T-helper 22 cell (primary cell): Measurements from ENCODE around the gene FLNA.
"Not testable (repeated sequence)": the region's sequence is repeated elsewhere in the genome, so short reads cannot be mapped to it uniquely, and the experiment has no call there.

ENCODE experiments used
- DNase-seq: peaks from one replicate; pipeline ENCODE4 v3.0.0-alpha.2; 2020; ENCODE audit warnings: low read depth

The FLNA gene

DNA sequence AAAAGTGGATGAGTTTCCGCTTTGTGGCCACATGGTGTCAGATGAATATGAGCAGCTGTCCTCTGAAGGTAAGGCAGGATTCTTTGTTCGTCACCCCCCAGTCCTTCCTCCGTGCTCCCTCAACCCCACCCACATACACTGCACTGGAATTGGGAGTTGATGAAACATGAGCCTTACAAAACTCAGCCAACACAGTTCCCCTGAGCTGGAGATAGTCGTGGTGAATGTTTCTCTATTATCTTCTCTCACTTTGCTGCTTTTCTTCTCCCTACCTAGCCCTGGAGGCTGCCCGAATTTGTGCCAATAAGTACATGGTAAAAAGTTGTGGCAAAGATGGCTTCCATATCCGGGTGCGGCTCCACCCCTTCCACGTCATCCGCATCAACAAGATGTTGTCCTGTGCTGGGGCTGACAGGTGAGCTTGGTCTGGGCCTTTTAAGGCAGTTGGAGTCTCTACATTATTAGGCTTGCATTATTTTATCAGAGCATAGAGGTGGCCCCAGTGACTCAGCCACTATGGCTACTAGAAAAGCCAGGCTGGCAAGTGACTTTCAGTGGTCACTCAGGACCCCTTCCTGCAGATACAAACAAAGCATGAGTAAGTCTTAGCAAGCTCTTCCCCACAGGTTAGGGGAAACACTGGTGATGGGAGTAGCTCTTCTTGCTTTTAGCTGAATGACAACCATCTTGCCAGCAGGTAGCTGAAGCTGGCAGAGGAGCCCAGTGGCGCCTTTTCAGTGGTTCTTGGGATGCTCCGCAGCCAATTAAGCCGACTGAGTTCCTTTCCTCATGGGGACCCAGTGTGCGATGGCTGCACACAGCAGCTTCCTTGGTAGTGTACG is 25.3 kb upstream of the FLNA start:
- DNase-seq = no peak

DNA sequence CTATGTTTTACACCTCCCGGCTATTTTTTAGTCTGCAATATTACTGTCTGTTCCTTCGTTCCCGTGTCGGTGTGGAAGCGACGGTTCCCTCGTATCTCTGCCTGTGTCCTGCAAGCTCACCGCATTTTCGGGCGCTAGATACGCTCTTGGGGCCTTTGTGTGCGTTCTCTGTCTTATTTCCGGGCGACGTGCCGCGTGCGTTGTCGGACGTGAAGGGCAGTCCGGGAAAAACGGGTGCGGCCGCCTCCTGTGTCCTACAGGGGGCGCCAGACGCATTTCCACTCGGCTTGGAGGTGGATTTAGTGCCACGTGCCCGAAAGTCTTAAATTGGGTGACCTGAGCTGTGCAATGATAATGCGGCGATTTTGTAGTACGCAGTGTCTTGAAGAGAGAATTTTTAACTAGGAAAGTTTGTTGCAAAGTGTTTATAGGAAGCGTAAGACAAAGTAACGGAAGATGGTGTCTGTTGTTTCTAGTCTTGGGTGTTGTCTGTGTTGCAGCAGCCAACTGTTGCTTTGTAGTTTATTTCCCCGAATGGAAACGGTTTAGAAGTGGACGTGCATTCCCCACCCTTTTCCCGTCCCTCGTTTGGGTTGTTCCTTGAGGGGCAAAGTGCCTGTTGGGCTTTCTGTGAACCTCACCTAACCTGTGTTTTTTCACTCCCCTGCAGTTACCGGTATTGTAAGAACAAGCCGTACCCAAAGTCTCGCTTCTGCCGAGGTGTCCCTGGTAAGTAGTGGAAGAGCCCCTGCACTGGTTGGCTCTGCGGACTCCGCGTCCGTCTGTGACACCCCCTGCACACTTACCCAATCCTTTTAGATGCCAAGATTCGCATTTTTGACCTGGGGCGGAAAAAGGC is 24.5 kb upstream of the FLNA start:
- DNase-seq = peak; percentile 58

DNA sequence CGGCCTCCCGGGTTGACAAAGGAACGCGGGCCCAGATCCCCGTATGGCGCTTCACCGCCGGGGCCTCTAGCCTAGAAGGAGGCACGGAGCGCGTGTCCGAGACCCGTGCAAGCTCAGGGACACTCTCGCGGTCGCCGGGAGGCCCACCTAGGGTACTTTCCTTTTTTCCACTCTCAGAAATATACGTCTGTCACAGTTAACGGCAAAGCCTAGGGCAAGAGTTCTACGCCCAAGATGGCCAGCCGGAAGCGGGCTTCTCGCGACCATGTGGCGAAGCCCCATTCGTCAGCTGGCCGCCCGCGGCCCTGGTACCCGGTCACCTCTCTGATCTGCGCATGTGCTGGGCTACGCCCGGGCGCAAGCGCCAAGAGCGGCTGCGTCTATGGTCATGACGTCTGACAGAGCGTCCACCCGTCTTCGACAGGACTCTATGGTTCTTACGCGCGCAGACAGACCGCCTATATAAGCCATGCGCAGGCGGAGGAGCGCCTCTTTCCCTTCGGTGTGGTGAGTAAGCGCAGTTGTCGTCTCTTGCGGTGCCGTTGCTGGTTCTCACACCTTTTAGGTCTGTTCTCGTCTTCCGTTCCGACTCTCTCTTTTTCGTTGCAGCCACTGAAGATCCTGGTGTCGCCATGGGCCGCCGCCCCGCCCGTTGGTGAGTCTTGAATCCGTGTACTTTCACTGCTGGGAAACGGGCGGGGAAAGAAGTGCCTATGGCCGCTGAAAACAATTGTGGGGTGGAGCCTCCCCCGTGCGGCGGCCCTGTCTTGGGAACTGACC is 23.6 kb upstream of the FLNA start, which contains the start of gene RPL10:
Gene RPL10, plus strand, starts transcription at position 490 of the 780 bp plus-strand sequence. Its CDS starts 143 bp downstream, at position 633.
- DNase-seq = peak; percentile 82

DNA sequence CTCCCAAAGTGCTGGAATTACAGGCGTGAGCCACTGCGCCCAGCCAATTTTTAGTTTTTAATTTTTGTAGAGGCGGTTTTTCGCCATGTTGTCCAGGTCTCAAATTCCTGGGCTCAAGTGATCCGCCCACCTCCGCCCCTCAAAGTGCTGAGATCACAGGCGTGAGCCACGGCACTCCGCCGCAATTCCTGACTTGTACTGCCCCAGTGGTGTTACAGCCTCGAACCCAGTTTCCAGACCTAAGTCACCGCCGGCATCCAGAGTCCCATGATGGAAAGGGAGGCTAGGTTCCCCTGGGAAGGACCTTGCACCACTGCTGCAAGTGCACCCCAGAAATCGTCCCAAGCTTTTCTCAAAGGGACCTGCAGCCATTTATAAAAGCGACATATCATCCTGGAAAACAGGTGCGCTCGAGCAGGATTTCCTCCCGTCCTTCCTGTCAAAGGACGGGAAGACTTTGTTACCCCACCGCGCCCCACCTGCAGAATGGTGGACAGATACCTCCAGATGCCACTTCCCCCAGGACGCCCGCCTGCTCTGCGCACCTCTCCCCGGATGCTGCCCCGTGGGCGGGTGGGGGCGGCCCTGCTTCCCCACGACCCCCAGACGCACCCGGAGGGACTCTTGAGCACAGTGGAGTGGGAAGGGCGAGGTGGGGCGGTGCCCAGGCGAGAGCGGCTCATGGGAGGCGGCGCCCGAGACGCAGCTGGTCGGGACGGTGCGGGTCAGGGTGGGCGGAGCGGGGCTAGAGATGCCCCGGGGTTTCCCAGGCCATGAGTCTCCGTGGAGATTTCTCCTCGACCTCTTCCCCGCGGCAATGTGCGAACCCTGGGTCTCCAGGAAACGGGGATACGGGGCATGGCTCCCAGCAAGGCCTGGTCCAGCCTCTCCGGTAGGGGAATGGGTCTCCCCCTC is 22.8 kb upstream of the FLNA start:
- DNase-seq = peak; percentile 36

DNA sequence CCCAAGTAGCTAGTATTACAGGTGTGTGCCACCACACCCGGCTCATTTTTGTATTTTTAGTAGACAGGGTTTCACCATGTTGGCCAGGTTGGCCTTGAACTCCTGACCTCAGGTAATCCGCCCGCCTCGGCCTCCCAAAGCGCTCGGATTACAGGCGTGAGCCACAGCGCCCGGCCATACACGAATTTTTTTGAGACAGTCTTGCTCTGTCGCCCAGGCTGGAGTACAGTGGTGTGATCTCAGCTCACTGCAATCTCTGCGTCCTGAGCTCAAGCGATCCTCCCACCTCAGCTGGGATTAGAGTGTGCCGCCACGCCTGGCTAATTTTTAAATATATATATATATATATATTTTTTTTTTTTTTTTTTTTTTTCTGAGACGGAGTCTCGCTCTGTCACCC is 21.9 kb upstream of the FLNA start:
- DNase-seq = not testable (repeated sequence)

DNA sequence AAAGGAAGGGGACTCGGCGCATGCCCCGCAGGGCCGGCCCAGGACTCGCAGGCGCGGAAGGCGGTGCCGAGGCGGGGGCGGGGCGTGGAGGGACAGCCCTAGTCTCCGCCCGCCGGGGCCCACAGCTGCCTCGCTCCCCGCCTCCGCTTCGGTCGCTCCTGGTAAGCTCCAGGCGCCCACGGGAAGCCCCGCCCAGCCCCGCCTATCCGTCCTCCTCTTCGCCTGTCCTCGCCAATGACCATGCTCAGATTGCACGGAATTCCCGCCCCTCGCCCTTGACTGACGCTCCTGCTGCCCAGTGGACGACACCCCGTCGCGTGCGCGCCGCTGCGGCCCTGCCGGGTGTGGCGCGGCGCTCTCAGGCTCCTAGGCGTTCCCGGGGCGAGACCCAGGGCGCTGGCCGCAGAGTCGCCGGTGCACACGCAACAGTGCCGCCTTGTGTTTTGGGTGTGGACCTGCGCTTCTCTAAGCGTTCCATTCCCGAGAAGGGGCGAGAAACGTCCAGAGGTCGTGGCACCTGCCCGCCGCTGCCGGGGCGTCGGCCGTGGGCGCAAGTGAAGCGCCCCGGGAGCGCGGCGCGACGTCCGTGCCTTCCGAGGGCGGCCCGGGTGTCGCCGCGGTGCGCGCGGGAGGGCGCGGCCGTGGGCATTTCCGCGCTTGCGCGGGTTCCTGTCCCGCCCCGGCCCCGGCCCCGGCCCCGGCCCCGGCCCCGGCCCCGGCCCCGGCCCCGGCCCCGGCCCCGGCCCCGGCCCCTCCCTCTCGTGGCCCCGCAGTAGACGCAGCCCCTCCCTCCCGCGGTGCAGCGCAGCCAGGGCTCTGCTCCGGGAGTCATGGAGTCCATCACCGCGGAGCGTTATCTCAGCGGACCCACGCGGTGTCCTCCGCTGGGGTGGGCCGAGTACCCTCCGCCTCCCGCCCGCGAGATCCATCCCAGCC is 15.6 kb upstream of the FLNA start:
- not testable (repeated sequence) for DNase-seq

DNA sequence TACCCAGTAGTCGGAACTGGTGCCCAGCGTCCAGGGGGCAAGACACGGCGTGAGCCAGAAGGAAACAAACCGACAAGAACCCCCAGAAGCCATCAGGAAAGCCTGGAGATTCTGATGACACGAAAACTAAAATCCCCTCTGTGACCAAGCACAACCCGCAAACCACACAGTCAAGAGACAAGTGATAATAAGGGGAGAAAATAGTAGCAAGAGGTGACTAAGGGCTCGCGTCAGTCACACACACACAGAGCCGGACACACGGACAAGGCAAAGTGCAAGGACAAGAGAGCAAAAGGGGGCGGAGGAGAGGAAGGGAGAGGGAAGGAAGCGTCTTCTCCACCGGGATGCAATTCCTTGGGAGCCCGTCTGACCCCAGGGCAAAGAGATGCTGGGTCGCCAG is 14.2 kb upstream of the FLNA start:
- DNase-seq = not testable (repeated sequence)

DNA sequence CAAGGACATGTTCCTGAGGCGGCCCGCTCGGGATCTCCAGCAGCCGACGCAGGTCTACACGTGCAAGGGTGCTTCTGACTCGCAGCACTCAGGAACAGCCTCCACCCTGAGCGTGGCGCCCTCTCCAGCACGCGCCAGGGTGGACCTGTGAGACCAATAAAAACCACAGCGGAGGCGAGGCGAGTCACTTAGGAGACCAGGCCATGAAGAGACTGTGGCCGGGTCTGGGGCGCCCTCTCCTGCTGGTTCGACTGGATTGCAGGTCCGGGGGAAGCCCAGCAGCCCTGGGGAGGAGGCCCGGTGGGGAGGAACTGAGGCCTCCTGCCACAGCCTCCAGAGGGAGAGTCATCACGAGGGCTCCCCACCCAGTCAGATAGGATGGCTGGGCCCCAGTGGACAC is 13.7 kb upstream of the FLNA start:
- DNase-seq = not testable (repeated sequence)

DNA sequence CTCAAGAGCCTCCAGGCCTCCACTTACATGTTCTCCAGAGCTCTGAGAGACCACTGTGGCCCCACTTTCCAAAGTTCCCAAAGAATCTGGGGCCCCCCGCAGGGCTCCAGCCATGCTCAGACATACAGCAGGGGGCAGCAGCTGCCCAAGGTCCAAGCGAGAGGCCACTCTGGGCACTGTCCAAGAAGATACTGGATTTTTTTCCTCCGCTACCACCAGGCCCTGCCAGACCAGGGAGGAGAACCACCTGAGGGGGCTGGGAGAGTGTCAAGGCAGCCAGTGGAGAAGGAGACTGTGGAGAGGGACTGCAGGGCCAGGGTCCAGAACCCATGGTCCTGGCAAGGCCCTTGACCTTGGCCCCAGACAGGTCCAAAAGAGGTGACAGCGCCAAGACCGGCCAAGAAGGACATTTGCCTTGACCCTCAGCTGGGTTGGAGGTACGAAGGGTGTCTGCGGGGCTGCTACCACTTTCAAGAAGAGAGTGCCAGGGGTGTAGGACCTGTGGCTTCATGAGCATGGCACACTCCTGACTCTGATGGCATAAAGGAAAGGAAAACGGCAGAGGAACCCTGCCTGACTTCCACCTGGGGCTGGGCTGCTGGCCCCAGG is 10.0 kb upstream of the FLNA start:
- DNase-seq = no peak

DNA sequence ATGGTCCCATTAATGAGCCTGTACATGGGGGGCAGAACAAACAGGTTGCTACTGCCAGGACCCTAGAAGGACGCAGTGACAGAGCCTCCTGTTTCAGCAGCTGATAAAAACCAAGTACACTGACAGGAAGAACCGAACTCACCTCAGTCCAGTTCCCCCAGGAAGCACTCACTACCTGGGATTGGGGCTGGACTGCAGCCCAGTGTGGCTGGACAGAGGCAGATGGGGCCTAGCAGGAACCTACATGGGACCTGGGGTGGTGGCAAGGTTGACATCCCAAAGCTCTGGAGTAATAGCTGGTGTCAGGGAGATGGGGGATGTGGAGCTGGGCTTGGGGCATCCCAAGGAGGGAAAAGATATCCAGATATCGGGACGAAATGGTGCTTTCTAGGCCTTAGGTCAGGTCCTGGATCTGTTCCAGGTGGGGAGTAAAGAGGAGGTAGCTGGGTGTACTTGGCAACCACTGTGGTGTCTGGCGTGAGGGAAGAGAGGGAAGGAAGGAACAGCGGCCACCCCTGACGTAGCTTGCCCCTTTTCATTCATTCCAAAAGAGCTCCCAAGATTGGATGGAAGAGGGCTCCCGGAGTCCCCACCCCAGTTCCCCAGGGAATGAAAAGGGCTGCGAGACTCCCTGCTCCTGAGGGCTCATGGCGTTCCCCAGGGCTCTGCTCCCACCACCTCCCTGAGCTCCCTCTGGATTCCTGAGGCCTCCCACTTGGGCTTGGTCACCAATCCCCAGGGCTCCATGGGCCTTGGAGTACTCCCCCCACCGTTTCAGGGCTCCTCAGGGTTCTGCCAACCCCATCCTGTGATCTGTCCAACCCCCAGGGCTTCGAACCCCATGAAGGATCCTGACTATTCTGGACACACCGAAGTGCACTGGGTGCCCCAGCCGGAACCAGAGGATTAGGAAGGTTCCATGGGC is 9.2 kb upstream of the FLNA start:
- no peak for DNase-seq

DNA sequence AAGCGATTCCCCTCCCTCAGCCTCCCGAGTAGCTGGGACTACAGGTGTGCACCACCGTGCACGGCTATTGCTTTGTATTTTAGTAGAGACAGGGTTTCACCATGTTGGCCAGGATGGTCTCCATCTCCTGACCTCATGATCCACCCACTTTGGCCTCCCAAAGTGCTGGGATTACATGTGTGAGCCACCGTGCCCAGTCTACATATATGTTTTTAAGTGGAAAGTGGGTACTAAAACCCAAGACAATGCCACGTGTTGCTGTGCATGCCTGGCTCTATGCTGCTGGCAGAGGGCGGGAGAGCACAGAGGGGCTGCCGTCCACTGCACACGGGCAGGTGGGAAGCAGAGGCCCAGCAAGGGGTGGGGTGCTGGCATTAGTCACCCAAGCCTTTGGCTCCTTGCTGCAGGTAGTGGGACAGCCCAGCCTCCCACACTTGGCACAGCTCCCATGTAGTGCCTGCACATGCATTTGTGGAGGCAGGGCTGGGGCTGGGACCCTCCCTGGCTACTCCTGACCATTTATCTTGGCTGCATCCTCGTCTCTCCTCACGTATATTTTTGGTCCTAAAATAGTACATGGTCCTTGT is 8.1 kb upstream of the FLNA start:
- DNase-seq = no peak

DNA sequence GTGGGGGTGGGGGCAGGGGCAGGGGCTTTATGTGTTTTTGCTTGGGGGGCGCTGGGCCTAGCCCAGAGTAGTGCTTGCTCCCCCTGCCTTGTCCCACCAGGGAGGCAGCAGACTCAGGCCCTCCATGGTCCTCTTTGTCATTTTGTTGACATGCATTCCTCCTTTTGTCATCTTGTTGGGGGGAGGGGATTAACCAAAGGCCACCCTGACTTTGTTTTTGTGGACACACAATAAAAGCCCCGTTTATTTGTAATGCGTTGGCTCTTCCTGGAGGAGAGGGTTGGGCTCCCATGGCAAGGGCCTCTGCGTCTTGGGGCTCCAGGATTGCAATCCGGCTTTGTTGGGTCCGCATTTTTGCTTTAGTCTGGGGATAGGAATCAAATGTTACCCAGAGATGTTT is 6.8 kb upstream of the FLNA start:
- DNase-seq = no peak

DNA sequence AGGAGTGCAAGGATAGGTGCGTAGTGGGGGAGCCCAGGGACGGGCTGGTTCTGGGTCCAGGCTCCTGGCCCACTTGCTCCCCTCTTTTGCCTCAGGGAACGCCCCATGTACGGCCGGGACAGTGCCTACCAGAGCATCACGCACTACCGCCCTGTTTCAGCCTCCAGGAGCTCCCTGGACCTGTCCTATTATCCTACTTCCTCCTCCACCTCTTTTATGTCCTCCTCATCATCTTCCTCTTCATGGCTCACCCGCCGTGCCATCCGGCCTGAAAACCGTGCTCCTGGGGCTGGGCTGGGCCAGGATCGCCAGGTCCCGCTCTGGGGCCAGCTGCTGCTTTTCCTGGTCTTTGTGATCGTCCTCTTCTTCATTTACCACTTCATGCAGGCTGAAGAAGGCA is 6.4 kb upstream of the FLNA start:
- no peak for DNase-seq

DNA sequence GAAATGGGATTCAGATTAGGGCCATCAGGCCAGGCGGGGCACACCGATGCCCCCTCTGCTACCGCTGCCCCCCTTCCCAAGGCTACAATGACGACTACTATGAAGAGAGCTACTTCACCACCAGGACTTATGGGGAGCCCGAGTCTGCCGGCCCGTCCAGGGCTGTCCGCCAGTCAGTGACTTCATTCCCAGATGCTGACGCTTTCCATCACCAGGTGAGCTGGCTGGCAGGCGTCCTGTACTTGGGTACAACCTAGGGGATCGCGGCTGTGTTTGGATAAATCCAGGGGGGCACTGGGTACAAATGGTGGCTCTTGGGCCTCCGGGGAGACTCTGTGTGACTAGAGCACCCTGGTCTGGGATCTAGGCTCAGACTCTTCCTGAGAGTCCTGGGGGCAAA is 5.7 kb upstream of the FLNA start:
- no peak for DNase-seq

DNA sequence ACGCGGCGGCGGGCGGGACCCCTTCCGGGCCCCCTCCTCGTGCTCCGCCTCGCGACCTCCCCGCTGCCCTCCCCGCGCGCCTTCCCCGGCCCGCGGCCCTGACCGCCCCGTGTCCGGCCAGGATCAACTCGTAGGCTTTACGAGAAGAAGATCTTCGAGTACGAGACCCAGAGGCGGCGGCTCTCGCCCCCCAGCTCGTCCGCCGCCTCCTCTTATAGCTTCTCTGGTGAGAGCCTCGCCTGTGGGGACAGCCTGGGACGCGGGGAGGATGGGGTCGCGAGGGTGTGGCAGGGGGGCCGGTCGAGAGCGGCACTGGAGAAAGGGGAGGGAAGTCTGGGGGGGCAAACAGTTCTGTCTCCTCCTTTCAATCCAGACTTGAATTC is 5.1 kb upstream of the FLNA start:
- no peak for DNase-seq

DNA sequence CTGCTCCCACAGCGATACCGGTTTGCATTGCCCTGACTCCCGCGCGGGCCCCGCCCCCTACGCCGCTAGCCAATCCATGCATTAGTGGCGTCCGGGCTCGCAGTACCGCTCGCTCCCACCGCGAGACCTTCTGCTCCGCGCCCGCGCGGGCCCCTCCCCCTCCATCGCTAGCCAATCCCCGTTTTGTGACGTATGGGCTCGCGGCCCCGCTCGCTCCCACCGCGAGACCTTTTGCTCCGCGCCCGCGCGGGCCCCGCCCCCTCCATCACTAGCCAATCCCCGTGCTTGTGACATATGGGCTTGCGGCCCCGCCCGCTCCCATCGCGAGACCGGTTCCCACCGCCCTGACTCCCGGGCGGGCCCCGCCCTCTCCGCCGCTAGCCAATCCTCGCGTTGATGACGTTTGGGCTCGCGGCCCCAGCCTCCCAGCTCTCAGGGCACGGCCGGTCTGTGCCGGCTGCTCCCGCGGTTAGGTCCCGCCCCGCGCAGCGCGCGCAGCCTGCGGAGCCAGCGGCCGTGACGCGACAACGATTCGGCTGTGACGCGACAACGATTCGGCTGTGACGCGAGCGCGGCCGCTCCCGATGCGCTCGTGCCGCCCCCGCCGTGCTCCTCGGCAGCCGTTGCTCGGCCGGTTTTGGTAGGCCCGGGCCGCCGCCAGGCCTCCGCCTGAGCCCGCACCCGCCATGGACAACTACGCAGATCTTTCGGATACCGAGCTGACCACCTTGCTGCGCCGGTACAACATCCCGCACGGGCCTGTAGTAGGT is 4.5 kb upstream of the FLNA start, which contains the start of gene EMD:
Gene EMD, plus strand, starts transcription at position 497 of the 770 bp plus-strand sequence. Its CDS starts 190 bp downstream, at position 687.
- DNase-seq = peak; percentile 93
